Endodermal cell (in vitro differentiated cells): ENCODE results near the gene SNTB2. TPM values are rescaled to one million over a fixed set of nuclear protein-coding genes. Genes with fewer than 3 reads are reported as not detected.

Source experiments
- DNase-seq: peaks from one replicate; pipeline ENCODE4 v3.0.0-alpha.2; 2017
- H3K27ac ChIP-seq: 2 replicates; pipeline ENCODE4 v1.5.1; 2013; ENCODE audit warnings: mild to moderate bottlenecking, low read depth, low read length, moderate library complexity
- H3K27me3 ChIP-seq: 2 replicates; pipeline ENCODE4 v1.6.1; 2013; ENCODE audit warnings: mild to moderate bottlenecking, low read length, moderate library complexity; ENCODE audit not compliant: insufficient read depth, control insufficient read depth, poor library complexity, severe bottlenecking
- H3K36me3 ChIP-seq: 2 replicates; pipeline ENCODE4 v1.7.0; 2013; ENCODE audit warnings: mild to moderate bottlenecking, low read length, moderate library complexity; ENCODE audit not compliant: control insufficient read depth, insufficient read depth
- H3K4me1 ChIP-seq: one replicate; pipeline ENCODE4 v1.7.0; 2013; ENCODE audit warnings: low read length; ENCODE audit not compliant: control insufficient read depth, insufficient read depth
- H3K4me3 ChIP-seq: 2 replicates; pipeline ENCODE4 v1.5.1; 2013; ENCODE audit warnings: mild to moderate bottlenecking, low read length, moderate library complexity
- H3K9ac ChIP-seq: 2 replicates; pipeline ENCODE4 v1.6.1; 2013; ENCODE audit warnings: mild to moderate bottlenecking, low read length, moderate library complexity; ENCODE audit not compliant: poor library complexity, severe bottlenecking; ENCODE audit errors: extremely low read depth
- H3K9me3 ChIP-seq: 2 replicates; pipeline ENCODE4 v1.6.1; 2013; ENCODE audit warnings: mild to moderate bottlenecking, low read length, moderate library complexity; ENCODE audit not compliant: control insufficient read depth
- H3K27ac Mint-ChIP-seq: 2 replicates; pipeline ENCODE4 v1.8.0; 2020; ENCODE audit warnings: mixed read lengths
- H3K27me3 Mint-ChIP-seq: 2 replicates; pipeline ENCODE4 v1.8.0; 2021; ENCODE audit warnings: mild to moderate bottlenecking, mixed read lengths; ENCODE audit not compliant: insufficient read depth
- H3K36me3 Mint-ChIP-seq: 2 replicates; pipeline ENCODE4 v1.8.0; 2020; ENCODE audit warnings: low read depth, mixed read lengths
- H3K4me1 Mint-ChIP-seq: 2 replicates; pipeline ENCODE4 v1.8.0; 2020; ENCODE audit warnings: mixed read lengths
- H3K4me3 Mint-ChIP-seq: 2 replicates; pipeline ENCODE4 v1.8.0; 2020; ENCODE audit warnings: mild to moderate bottlenecking, moderate library complexity, mixed read lengths
- H3K9me3 Mint-ChIP-seq: 2 replicates; pipeline ENCODE4 v1.8.0; 2020; ENCODE audit warnings: mild to moderate bottlenecking, mixed read lengths
- WGBS, 2 experiments: methylation state at CpG; one replicate each; pipeline versions ENCODE4 v1.1.5 to v1.1.7; 2013; ENCODE audit warnings: missing lambda C conversion rate in 2 of 2, mixed read lengths in 1 of 2; ENCODE audit not compliant: insufficient coverage in 1 of 2, insufficient read length in 1 of 2; 5-methylcytosine and 5-hydroxymethylcytosine counted together
- total RNA-seq, 2 donors: library from RNA; stranded (reverse); fragmentation: NEBNext Ultra II Directional in 1 of 2; extraction: Animal tissue kit (Norgen Biotek cat#: 25700) in 1 of 2; gene quantifications; 2 replicates in 1 of 2; 3 replicates in 1 of 2; pipeline ENCODE4 v1.2.1, GENCODE V29; 2021
- TF ChIP-seq, protein P1 (sequence below): fragments of 200-600 bp; sonication (generic); conservative IDR thresholded peaks from 2 replicates; pipeline ENCODE4 v1.5.0; 2021; ENCODE audit warnings: antibody characterized with exemption, mild to moderate bottlenecking

SNTB2 gene
- total RNA-seq, 2 donors from 2014 or later, result 15.4 to 24.1 TPM

DNA sequence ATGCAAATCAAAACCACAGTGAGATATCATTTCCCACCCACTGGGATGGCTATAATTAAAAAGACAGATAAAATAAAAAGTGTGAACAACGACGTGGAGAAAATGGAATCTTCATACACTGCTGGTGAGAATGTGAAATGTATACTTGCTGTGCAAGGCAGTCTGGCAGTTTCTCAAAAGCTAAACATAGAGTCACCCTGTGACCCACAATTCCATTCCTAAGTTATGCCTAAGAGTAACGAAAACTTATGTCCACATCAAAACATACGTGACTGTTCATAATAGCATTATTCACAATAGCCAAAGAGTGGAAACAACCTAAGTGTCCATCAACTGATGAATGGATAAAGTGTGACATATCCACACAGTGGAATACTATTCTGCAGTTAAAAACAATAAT, 86.0 kb downstream of the SNTB2 start:
- Histone ChIP-seq H3K27me3 (no peaks in the 10 kb centered on the region), H3K36me3 (peaks cover 31% of the 10 kb centered on the region), H3K9ac (no peak overlapping the region), H3K4me3 (no peak overlapping the region), H3K4me1 (peaks cover 4% of the 10 kb centered on the region), H3K27ac (no peak overlapping the region), H3K9me3 (no peaks in the 10 kb centered on the region)
- Mint-ChIP-seq H3K4me1 (peaks cover 3% of the 10 kb centered on the region), H3K27ac (no peak overlapping the region), H3K9me3 (no peaks in the 10 kb centered on the region), H3K4me3 (no peak overlapping the region), H3K27me3 (no peaks in the 10 kb centered on the region), H3K36me3 (peaks cover 26% of the 10 kb centered on the region)
- TF ChIP-seq, protein P1, sequence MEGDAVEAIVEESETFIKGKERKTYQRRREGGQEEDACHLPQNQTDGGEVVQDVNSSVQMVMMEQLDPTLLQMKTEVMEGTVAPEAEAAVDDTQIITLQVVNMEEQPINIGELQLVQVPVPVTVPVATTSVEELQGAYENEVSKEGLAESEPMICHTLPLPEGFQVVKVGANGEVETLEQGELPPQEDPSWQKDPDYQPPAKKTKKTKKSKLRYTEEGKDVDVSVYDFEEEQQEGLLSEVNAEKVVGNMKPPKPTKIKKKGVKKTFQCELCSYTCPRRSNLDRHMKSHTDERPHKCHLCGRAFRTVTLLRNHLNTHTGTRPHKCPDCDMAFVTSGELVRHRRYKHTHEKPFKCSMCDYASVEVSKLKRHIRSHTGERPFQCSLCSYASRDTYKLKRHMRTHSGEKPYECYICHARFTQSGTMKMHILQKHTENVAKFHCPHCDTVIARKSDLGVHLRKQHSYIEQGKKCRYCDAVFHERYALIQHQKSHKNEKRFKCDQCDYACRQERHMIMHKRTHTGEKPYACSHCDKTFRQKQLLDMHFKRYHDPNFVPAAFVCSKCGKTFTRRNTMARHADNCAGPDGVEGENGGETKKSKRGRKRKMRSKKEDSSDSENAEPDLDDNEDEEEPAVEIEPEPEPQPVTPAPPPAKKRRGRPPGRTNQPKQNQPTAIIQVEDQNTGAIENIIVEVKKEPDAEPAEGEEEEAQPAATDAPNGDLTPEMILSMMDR, result no peak
- 93 to 94% methylated on average over 3 to 4 of the region's 4 CpGs for WGBS, 2 experiments
- DNase-seq, result no peak

DNA sequence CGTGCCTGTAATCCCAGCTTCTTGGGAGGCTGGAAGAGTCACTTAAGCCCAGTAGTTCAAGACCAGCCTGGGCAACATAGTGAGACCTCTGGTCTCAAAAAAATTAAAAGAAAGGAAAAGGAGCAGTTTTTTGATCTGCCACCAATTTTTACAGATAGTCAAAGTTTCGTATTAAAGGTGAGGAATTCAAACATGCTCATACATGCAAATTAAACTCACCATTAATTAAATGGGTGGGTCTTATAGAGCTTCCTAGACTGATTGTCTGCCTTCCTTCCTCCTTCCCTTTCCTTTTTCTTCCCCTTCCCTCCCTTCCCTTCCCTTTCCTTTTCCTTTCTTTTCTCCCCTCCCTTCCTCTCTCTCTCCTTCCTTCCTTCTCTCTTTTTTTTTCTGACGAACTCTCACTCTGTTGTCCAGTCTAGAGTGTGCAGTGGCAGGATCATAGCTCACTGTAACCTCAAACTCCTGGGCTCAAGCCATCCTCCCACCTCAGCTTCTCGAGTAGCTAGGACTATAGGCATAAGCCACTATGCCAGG, 87.8 kb downstream of the SNTB2 start:
- H3K27ac Mint-ChIP-seq, result no peak overlapping the region
- no peak for DNase-seq
- H3K36me3 ChIP-seq, result peaks cover 30% of the 10 kb centered on the region
- 94 to 100% methylated on average over 1 to 4 of the region's 4 CpGs for WGBS, 2 experiments
- H3K9ac ChIP-seq, result no peak overlapping the region
- H3K36me3 Mint-ChIP-seq, result peaks cover 31% of the 10 kb centered on the region
- no peak overlapping the region for H3K4me3 Mint-ChIP-seq
- no peak overlapping the region for H3K27ac ChIP-seq
- TF ChIP-seq, protein P1, result no peak
- no peak overlapping the region for H3K4me3 ChIP-seq
- H3K27me3 ChIP-seq, result no peaks in the 10 kb centered on the region
- peaks cover 4% of the 10 kb centered on the region for H3K4me1 ChIP-seq
- no peaks in the 10 kb centered on the region for H3K9me3 Mint-ChIP-seq
- H3K27me3 Mint-ChIP-seq, result no peaks in the 10 kb centered on the region
- peaks cover 3% of the 10 kb centered on the region for H3K4me1 Mint-ChIP-seq
- no peaks in the 10 kb centered on the region for H3K9me3 ChIP-seq

GRCh38 chr16:69276148-69277115, 89.5 kb downstream of the SNTB2 start:
- Histone ChIP-seq H3K36me3 (peaks cover 13% of the 10 kb centered on the region), H3K9me3 (no peaks in the 10 kb centered on the region), H3K9ac (no peak overlapping the region), H3K27ac (no peak overlapping the region), H3K27me3 (no peaks in the 10 kb centered on the region), H3K4me3 (no peak overlapping the region), H3K4me1 (no peaks in the 10 kb centered on the region)
- Mint-ChIP-seq H3K27me3 (no peaks in the 10 kb centered on the region), H3K27ac (no peak overlapping the region), H3K36me3 (peaks cover 21% of the 10 kb centered on the region), H3K9me3 (peaks cover 5% of the 10 kb centered on the region), H3K4me3 (no peak overlapping the region), H3K4me1 (no peaks in the 10 kb centered on the region)
- TF ChIP-seq, protein P1, result no peak
- WGBS, 2 experiments, result 91 to 100% methylated on average over 1 to 6 of the region's 7 CpGs
- no peak for DNase-seq
